HG02610 (cell line): Measurements from ENCODE around the gene AQP12A.
"Not testable (repeated sequence)": the region's sequence is repeated elsewhere in the genome, so short reads cannot be mapped to it uniquely, and the experiment has no call there.

ENCODE experiments used
- ATAC-seq: cut with Tn5 transposase; IDR thresholded peaks from one replicate; pipeline ENCODE4 v1.9.1; 2021; ENCODE audit warnings: mild to moderate bottlenecking, moderate library complexity; ENCODE audit not compliant: unreplicated experiment

Gene AQP12A

DNA sequence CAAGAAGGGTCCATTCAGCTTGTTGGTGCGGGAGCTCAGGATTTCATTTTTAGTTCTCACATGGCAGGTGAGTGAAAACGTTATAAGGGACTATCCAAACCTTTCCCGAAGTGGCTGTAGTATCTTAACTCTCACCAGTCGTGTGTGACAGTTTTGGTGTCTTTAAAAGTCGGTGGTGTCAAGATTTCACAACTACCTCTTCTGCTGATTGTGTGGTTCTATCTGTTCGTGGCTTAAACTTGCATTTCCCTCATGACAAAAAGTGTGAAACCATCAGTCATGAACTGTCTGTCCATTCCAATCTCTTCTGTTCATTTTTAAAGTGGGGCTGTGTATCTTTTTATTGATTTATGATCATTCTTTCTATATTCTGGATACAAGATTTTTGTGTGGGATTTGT, 5.2 kb upstream of the AQP12A start:
- no peak for ATAC-seq

DNA sequence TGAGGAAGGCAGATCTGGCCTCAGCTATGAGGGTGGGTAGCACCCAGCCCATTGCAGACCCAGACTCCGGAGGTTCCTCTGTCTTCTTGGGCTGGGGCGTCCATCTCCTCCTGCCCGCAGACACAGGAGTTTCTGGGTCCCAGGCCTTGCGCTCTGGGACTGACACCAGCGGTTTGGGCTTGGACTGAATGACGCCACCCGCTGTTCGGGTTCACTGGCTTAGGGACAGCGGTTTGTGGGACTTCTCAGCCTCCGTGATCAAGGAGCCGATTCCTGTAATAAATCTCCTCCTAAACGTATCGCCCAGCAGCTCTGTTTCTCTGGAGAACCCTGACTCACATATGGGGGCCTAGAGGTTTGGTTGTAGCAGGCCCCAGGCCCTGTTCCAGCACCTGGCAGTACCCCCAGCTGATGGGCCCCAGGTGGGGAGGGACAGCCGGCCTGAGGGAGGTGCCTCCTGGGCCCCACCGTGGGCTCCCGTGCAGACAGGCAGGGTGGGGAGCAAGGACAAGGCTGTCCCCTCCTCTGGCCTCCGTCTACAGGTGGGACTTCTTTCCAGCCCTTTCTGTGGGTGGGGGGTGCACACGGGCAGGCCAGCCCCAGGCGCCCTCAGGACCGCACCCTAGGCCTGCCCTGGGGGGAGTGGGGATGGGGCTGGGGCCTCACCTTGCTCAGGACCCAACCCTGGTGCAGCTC, 4.5 kb upstream of the AQP12A start:
- no peak for ATAC-seq

DNA sequence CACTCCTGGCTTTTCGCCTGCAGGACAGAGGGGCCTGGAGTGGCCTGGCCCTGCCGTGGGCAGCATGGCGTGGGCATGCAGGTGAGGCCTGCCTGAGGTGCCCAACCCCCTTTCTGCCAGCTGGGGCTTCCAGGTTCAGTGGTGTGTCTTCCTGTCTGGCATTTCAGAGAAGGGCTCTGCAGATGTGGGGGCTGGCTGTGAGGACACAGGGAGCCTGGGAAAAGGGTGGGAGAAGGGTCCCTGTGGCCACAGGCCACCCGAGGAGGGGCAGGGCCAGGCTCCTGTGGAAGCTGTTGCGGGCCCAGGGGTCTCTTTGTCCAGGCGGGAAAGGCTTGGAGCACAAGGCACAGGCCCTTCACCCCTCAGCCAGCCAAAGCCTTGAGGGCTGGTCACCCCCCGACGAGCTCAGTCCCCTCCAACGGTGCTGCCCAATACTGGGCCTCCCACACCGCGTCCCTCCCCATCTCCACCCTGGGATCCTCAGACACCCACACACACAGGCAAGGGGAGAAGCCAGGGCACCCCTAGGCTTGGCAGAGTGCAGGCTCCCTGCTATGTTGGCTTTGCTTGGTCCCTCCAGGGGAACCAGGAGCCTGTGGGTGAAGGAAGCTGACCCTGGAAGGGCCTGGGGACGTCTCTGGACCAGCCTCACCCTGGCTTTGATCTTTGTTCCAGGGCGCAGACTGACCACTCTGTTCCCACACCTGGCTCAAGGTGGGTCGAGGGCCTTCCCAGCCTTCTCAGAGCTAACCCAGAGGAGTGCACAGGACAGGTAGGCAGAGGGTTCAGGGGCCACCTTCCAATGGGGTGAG, 3.7 kb upstream of the AQP12A start:
- no peak for ATAC-seq

DNA sequence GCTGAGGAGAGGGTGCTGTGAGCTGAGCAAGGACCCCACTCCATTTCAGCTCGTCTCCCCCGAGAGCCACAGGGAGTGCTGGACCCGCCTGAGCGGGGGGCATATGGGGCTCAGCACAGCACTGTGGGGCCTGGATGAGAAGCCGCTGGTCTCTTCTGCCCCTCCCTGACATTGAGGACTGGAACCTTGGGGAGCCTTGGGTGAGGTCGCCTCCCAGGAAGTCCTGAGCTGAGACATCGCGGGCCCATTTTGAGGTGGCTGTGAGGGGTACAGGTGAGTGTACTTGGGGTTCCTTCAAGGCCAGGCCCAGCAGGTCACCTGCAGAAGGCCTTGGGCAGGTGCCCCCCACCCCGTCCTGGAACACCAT, 3.1 kb upstream of the AQP12A start:
- ATAC-seq, result no peak

DNA sequence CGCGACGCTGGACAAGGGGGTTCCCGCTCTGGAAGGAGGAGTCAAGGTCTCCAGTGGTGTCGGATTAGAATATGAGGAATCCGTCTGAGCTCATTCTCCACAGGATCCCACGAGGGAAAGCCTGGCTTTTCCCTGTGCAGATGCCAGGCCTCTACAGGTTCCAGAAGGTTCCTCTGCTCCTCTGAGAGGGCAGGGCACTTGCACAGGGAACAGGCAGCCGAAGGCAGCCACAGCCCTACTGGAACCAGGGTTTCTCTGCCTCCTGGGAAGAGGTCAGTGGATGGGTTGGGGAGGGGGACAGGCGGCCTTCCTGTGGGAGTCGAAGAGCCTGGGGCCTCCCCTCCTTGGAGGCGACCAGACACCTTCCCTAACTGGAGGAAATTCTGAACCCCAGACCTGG, 1.7 kb upstream of the AQP12A start:
- ATAC-seq, result no peak

DNA sequence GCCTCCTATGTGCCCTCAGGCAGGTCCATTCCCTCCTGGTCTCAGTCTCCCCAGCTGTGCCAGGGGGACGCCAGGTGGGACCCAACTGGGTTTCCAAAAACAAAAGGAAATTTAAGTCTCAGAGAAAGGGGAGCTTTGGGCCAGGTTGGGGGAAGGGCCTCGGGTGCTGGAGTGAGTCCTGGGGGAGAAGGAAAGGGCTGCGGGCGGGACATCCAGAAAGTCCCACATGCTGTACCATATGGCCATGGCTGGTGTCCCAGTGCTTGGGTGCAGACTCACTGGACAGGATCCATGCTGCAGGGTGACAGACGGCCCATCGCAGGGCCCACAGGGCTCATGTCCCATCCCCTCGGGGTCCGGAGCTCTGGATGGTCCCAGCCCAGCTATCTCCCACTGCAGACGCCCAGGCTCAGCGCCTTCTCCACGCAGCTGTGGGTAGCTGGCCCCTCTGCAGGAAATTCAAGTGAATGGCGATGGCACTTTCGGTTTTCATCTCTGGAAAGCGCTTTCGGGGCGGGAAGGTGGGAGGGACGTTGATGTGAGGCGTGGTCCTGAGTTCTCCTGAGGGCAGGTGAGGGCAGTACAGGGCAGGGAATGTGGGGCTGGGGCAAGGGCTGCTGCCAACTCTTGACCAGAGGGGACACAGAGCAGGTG, 1.1 kb upstream of the AQP12A start:
- ATAC-seq, result not testable (repeated sequence)

DNA sequence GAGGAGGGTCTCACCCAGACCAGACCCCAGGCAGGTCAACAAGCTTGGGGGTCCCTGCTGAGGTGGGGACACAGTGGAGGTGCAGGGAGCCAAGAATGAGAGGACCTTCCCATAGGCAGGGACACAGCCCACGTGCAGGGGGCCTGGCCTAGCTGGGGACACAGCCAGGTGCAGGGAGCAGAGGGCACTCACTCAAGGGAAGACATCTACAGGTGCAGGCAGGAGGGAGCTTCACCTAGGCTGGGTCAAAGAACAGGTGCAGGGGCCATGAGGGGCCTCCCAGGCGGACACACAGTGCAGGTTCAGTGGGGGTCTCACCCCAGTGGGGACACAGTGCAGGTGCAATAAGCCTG, 615 bp upstream of the AQP12A start:
- ATAC-seq, result not testable (repeated sequence)

DNA sequence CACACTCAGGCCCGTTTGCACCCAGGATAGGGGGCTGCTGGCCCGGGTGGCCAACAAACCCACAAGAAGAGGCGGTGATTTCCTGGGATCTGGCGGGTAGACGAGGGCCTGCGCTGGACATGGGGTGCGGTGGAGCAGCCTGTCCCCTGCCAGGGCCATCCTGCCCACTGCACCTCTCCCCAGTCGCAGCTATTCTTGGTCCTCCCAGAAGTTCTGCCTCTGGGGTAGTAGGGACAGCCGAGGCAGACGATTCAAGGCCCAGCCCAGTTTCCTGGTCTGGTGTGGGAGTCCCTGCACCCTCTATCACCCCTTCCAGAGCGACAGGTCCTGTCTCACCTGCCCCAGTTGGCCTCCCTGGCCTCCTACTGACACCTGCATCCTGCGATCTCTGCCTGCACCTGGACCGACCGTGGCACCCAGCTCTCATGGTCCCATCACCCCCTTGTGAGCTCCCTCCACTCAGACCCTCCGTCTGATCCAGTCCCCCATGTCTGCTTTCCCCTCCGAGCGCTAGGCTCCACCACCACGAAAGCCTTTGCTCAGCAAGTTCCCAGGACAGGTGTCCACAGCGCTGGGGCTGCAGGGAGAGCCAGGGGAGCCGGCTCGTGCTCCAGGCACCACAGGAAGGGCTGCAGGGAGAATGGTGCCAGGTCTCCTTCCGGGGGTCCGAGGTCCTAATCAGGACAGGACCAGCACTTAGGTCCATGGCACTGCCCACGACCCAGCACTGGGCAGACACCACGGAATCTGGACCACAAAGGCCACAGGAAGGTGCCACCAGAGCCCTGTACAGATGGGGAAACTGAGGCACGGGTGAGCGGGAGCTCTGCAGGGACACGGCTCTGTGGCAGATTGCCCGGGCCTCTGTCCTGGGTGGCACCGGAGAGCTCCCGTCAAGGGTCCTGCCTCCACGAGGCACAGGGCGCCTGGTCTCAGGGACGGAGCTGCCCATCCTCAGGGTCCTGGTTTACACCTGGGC, 1.2 kb downstream of the AQP12A start:
- not testable (repeated sequence) for ATAC-seq

DNA sequence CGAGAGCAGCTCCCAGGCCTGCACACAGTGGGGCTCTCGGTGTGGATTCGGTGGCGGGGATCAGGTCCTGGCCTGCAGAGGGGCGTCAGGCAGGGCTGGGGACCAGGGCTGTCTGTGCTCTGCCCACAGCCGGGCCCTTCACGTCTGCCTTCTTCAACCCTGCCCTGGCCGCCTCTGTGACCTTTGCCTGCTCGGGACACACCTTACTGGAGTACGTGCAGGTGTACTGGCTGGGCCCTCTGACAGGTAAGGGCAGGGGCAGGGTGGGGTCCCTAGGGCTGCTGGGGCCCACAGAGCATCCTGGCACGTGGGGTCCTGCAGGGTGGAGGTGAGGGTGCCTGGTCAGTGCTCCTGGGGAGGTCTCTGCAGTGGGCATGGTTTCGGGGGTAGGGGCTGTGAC, 2.6 kb downstream of the AQP12A start:
- not testable (repeated sequence) for ATAC-seq

DNA sequence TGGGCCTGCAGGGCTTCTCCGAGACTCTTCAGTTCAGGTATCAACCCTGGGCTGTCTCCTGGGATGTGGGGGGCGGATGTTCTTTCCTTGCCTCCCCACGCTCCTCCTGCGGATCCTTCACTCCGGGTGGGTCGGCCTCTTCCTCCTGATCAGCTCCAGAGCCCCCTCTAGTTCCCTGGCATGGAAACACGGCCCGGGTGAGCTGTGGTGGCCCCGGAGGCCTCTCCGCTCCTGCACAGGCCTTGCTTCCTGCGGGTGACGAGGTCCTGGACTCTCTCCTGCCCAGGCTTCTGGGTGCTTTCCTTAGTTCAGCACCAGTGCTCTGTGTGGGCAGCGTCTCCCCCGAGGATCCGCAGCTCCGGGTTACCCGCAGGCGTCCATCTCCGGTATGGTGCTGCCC, 3.9 kb downstream of the AQP12A start:
- not testable (repeated sequence) for ATAC-seq

DNA sequence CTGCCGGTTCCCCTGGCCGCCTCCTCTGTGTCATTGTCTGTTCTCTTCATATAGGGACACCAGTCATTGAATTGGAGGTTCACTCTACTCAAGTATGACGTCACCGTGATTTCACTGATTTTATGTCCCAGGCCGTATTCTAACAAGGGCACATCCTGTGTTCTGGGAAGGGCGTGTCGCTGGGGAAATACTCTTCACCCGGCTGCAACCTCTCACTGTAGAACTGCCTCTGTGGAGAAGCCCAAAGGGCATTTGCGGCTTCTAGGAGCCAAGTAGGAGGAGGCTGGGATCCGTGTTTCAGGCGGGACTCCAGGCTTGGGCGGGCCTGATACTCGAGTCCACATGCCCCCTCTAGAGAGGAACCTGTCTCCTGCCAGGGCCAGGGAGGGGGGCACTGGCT, 4.8 kb downstream of the AQP12A start:
- ATAC-seq, result not testable (repeated sequence)

DNA sequence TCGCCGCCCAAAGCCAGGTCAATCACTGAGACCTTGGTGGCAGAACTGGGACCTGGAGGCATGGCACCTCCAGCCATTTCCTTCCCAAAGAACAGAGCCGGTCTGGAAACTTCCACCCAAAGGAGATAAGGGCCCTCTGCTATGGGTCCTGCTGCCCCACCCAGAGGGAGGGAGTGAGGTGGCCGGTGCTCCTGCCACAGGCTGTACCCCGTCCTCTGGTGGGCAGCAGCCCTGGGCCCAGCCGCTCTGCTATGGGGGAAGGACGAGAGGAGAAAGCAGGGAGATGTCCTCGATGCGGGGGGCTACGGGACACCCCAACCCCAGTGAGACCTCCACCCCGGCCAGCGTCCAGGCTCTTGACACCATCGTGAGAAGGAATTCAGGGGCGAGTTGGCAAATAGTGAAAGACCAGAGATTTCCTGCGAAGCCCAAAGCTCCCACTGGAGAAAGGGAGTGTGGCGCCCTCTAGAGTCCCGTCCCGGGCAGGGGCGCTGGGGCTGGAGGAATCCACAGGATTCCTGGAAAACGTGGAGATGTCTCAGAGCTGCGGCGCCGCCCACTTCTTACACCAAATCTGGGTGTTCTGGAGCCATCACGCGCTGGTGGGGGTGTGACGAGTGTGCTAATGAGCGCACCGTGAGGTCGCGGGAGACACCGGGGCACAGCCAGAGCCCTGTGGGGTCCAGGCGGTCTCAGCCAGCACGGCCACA, 7.3 kb downstream of the AQP12A start:
- not testable (repeated sequence) for ATAC-seq

DNA sequence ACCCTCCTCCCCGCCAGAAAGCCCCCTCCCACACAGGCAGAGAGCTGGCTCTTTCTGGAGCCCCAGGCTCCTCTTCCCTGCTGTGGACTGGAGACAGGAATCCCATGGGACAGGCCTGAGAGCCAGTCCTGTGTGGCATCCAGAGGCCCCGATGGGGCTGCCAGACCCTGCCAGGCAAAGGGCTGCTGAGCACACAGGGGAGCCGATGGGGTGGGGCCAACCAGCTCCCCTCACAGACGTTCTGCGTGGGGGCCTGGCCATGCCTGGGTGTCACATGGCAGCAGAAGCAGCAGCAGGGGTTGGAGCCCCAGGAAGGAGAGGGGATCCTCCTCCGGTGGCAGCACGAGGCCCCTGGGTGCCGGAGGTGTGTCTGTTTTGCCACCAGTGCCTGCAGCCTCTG, 8.2 kb downstream of the AQP12A start:
- ATAC-seq, result not testable (repeated sequence)

DNA sequence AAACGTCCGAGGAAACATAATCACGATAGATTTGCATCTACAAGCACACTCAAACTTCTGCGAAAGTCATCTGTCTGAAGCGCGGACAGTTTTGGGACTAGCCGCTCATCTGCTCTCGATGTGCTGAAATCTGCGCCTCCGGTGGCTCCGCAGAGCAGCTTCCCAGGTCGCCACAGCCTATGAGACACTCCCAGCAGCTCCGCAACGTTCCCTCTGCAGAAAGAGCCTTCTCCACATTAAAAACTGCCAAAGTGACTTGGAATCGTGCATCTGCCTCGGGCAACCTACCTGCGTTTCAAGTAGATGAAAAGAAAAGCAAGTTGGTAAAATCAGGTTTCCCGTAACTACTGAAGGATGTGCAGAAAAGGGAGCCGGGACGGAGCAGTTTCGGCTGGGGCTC, 8.9 kb downstream of the AQP12A start:
- ATAC-seq, result not testable (repeated sequence)

DNA sequence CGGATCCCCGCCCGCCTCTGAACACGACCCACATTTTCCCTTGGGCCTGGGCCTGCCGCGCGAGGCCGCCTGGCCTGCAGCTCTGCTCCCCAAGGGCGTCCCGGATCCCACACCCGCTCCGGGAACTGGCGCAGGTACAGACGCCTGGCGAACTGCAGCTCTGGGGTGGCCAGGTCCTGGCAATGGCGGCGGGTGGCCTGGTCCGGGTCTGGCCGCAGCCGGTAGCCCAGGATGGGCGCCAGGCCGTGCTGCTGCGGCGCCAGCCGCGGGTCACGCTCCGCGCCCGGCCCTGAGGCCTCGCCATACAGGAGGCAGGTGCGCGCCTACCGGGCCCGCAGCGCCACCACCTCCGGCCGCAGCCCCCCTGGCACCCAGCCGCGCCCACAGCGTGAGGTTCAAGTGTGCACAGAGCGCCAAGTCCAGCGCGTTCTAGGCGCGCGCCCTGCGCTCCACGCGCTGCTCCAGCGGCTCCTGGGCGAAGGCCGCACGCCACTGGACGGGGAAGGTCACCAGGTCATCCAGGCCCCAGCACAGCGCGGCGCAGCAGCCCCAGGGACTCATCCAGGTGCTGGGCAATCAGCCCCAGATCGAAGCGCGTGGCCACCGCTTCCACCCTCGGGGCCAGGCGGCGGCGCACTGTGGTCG, 9.5 kb downstream of the AQP12A start:
- no peak for ATAC-seq

DNA sequence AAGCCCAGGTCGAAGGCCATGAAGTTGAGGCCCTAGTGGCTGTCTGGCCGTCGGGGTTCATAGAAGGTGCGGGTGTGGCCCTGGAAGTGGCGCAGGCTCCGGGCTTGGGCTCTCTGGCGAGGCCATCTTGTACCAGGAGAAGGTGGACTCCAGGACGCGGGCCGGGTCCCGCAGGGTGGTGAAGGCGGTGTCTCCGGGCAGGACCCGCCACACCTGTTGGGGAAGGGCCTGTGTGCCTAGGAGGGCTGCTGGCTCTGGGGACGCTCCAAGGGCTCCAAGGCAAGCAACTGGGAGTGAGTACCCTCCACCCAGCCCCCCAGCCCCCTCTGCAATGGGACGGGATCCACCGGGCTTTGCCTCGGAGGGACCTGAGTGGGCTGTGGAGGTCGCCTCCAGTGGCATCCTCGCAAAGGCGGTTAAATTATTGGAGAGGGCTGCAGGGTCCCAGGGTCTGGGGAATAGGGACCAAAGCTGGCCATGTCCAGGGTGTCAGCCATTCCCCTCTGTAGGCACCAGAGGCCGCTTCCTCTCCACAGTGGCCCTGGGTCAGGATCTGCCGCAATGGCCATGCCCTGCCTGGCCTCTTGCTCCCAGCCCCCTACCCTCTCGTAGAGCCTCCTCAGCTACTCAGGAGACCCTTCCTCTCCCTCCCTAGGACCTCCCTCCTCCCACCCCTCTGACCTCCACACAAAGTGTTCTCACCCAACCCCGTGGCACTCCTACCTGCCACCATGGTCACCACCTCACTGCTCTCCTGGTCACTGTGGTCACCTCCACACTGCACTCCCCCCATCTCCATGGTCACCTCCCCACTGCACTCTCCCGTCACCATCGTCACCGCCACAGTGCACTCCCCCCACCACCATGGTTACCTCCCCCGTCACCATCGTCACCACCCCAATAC, 10.3 kb downstream of the AQP12A start:
- ATAC-seq, result no peak

DNA sequence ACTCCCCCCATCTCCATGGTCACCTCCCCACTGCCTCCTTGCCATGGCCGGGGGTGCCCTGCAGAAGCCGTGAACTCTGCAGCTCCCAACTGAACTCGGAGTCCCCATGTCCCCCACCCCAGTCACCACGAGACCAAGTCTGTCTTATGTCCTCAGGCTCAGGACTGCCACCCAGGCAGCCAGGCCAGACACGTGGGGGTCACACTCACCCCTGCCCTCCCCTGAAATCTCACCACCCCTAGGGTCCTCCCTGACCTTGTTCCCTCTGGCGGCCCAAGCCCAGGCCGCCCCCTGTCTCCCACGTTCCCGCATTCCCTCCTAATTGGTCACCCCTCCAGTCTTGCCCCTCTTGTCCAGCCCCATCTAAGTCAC, 11.0 kb downstream of the AQP12A start:
- no peak for ATAC-seq

DNA sequence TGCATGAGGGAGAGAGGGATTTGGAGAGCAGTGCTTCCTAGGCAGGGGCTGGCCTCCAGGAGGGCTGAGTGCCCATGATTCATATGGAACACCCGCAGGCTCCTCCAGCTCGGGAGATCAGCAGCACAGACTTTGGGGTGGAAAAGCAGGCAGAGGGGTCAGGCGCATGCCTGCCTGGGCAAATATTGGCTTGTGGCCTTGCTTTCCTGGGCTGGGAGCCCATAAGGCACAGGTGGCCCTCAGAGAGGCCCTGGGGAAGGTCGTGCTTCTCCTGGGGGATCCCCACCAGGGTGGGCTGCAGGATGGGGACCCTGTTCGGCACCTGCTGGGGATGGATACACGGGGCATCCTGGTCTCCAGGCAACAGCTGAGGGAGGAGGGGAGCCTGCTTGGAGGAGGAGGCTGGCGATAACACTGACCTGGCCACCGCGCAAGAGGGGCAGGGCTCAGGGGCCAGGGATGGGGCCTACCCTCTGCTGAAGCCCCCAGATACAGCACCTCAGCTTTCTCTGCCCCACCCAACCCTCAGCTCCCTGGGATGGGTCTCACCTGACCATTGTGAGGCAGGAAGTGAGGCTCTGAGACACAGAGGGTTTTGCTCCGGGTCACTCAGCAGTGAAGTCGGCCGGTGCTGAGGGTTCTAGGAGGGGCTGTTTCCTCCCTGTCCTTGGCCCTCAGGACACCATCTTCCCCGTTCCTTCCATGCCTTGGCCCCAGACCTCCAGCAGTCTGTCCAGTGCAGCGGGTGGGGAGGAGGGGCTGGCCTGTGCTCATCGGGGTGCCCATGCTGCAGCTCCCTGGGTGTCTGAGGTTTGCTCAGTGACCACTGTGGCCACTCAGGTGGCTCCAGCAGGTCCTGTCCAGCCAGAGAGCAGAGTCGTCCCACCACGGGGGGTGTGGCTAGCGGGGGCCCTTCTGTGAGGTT, 12.0 kb downstream of the AQP12A start:
- no peak for ATAC-seq
